ENCODE results near the gene TEX28.
A peak's percentile ranks its signal among the peaks of the same experiment; 100 is the strongest.

The TEX28 gene

GRCh38 chrX:154321152-154321551, 26.2 kb upstream of the TEX28 start:
- DNase-seq (ENCODE audit: insufficient read length, low spot score) (no peak), FAIRE-seq (no peak)
- TF ChIP-seq, protein P1, sequence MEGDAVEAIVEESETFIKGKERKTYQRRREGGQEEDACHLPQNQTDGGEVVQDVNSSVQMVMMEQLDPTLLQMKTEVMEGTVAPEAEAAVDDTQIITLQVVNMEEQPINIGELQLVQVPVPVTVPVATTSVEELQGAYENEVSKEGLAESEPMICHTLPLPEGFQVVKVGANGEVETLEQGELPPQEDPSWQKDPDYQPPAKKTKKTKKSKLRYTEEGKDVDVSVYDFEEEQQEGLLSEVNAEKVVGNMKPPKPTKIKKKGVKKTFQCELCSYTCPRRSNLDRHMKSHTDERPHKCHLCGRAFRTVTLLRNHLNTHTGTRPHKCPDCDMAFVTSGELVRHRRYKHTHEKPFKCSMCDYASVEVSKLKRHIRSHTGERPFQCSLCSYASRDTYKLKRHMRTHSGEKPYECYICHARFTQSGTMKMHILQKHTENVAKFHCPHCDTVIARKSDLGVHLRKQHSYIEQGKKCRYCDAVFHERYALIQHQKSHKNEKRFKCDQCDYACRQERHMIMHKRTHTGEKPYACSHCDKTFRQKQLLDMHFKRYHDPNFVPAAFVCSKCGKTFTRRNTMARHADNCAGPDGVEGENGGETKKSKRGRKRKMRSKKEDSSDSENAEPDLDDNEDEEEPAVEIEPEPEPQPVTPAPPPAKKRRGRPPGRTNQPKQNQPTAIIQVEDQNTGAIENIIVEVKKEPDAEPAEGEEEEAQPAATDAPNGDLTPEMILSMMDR (IDR thresholded peaks at IDR 0.05; ENCODE audit: insufficient read depth, missing control alignments): no peak

DNA sequence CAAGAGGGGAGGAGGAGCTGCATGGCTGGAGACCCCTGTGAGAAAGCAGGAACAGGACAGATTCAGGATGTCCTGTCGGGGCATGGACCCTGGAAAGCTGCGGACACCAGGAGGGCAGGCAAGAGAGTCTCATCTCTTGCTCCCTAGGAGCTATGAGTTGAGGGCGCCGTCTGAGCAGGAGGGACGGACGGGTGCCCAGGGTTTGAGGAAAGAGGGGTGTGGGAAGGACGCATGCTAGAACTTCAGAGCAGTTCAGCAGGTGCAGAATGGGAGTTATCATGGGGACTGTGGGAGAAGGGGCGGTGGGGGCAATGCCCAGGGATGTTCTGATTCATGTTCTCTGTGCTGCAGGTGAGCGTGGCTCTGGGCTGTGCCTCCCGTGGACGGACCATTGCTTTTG, 25.5 kb upstream of the TEX28 start:
- no peak for DNase-seq (ENCODE audit: insufficient read length, low spot score)
- FAIRE-seq: no peak
- TF ChIP-seq, protein P1 (IDR thresholded peaks at IDR 0.05; ENCODE audit: insufficient read depth, missing control alignments): no peak

DNA sequence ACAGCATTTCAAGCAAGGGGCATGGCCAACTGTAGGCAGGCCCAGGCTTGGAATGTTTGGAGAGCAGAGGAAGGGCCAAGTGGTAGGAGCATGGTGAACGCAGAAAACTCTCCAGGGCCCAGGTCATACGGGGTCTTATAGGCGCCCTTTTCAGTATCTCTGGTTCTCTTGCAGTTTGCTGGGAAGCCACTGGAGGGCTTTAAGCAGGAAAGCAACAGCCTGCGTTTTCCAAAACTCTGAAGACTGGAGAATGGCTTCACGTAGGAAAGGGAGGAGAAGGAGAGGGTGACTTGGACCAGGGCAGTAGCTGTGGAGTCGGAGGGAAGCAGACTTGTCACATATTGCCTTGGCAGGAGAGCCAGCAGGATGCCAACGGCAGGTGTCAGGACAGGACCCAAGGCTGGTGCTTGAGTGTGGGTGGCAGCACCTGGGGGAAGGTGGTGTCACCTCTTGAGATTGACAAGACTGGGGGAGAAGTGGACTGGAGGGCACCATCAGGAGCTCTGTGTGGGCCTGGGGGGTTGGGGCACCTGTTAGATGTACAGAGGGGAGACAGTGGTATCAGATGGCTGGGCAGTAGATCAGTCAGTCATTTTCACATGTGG, 22.6 kb upstream of the TEX28 start:
- DNase-seq (ENCODE audit: insufficient read length, low spot score) (no peak), FAIRE-seq (no peak)
- TF ChIP-seq, protein P1 (IDR thresholded peaks at IDR 0.05; ENCODE audit: insufficient read depth, missing control alignments): peak; percentile 22

DNA sequence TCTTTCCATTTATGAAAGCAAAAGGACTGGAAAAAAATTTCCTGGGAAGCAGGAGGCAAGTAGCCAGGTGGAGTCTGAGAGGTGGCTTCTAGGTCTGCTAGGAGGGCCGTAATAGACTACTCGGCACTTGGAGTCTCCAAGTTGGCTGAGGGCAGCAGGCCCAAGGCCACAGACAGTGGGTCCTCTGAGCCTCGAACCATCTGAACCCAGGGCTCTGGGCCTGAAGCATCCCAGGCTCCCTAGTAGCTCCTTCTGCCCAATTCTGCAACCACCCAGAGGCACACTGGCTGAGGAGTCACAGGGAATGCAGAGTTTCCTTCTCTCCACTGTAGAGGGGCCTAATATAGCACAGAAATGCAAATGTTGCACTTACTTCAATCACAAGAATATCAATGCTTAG, 20.5 kb upstream of the TEX28 start:
- DNase-seq (ENCODE audit: insufficient read length, low spot score) (no peak), FAIRE-seq (no peak)
- TF ChIP-seq, protein P1 (IDR thresholded peaks at IDR 0.05; ENCODE audit: insufficient read depth, missing control alignments): no peak

GRCh38 chrX:154313147-154313546, 18.2 kb upstream of the TEX28 start:
- no peak for FAIRE-seq
- TF ChIP-seq, protein P1 (IDR thresholded peaks at IDR 0.05; ENCODE audit: insufficient read depth, missing control alignments): no peak
- DNase-seq (ENCODE audit: insufficient read length, low spot score): no peak

GRCh38 chrX:154312116-154312515, 17.2 kb upstream of the TEX28 start:
- TF ChIP-seq, protein P1 (IDR thresholded peaks at IDR 0.05; ENCODE audit: insufficient read depth, missing control alignments): no peak
- FAIRE-seq (no peak), DNase-seq (ENCODE audit: insufficient read length, low spot score) (no peak)

- FAIRE-seq (no peak), DNase-seq (ENCODE audit: insufficient read length, low spot score) (no peak)
- TF ChIP-seq, protein P1 (IDR thresholded peaks at IDR 0.05; ENCODE audit: insufficient read depth, missing control alignments): no peak
Measured at GRCh38 chrX:154310616-154311536, 16.0 kb upstream of the TEX28 start.

All from D721Med (cell line).